ENCODE results near the gene SUB1.
A peak's percentile ranks its signal among the peaks of the same experiment; 100 is the strongest.

SUB1 gene

GRCh38 chr5:32601623-32602295 is 16.4 kb downstream of the SUB1 start:
- DNase-seq (ENCODE audit: low read depth), result no peak
- Histone ChIP-seq H3K27me3 (replicated peaks; ENCODE audit: control insufficient read depth, insufficient read depth, low read length) (no peaks in the 10 kb centered on the region), H3K4me1 (ENCODE audit: control insufficient read depth, insufficient read depth, low read length) (peaks cover 61% of the 10 kb centered on the region), H3K9me3 (ENCODE audit: control insufficient read depth, low read length) (no peaks in the 10 kb centered on the region), H3K36me3 (ENCODE audit: control insufficient read depth, insufficient read depth, low read length, severe bottlenecking) (peaks cover 66% of the 10 kb centered on the region), H3K9ac (ENCODE audit: low read length) (peak overlapping the region; percentile 8), H3K4me3 (ENCODE audit: low read length) (peak overlapping the region; percentile 13)

- Histone ChIP-seq H3K27me3 (replicated peaks; ENCODE audit: control insufficient read depth, insufficient read depth, low read length) (no peaks in the 10 kb centered on the region), H3K9ac (ENCODE audit: low read length) (no peak overlapping the region), H3K4me1 (ENCODE audit: control insufficient read depth, insufficient read depth, low read length) (peaks cover 51% of the 10 kb centered on the region), H3K36me3 (ENCODE audit: control insufficient read depth, insufficient read depth, low read length, severe bottlenecking) (peaks cover 60% of the 10 kb centered on the region), H3K4me3 (ENCODE audit: low read length) (no peak overlapping the region), H3K9me3 (ENCODE audit: control insufficient read depth, low read length) (no peaks in the 10 kb centered on the region)
- DNase-seq (ENCODE audit: low read depth), result no peak
Observed at GRCh38 chr5:32602906-32603305, 17.5 kb downstream of the SUB1 start.

- Histone ChIP-seq H3K36me3 (ENCODE audit: control insufficient read depth, insufficient read depth, low read length, severe bottlenecking) (peaks cover 52% of the 10 kb centered on the region), H3K27me3 (replicated peaks; ENCODE audit: control insufficient read depth, insufficient read depth, low read length) (no peaks in the 10 kb centered on the region), H3K4me3 (ENCODE audit: low read length) (no peak overlapping the region)
Observed at GRCh38 chr5:32604800-32605765, 19.7 kb downstream of the SUB1 start.

GRCh38 chr5:32605766-32606152 is 20.4 kb downstream of the SUB1 start:
- peaks cover 22% of the 10 kb centered on the region for H3K4me1 ChIP-seq (ENCODE audit: control insufficient read depth, insufficient read depth, low read length)
- no peak overlapping the region for H3K4me3 ChIP-seq (ENCODE audit: low read length)
- H3K36me3 ChIP-seq (ENCODE audit: control insufficient read depth, insufficient read depth, low read length, severe bottlenecking), result peaks cover 50% of the 10 kb centered on the region
- H3K9me3 ChIP-seq (ENCODE audit: control insufficient read depth, low read length), result no peaks in the 10 kb centered on the region
- no peak for DNase-seq (ENCODE audit: low read depth)
- H3K27me3 ChIP-seq (replicated peaks; ENCODE audit: control insufficient read depth, insufficient read depth, low read length), result no peaks in the 10 kb centered on the region
- no peak overlapping the region for H3K9ac ChIP-seq (ENCODE audit: low read length)

More at GRCh38 chr5:32604800-32605765, 19.7 kb downstream of the SUB1 start:
- no peak for DNase-seq (ENCODE audit: low read depth)
- no peaks in the 10 kb centered on the region for H3K9me3 ChIP-seq (ENCODE audit: control insufficient read depth, low read length)
- H3K4me1 ChIP-seq (ENCODE audit: control insufficient read depth, insufficient read depth, low read length), result peaks cover 29% of the 10 kb centered on the region
- H3K9ac ChIP-seq (ENCODE audit: low read length), result no peak overlapping the region

GRCh38 chr5:32612134-32612888 is 27.0 kb downstream of the SUB1 start:
- Histone ChIP-seq H3K36me3 (ENCODE audit: control insufficient read depth, insufficient read depth, low read length, severe bottlenecking) (no peaks in the 10 kb centered on the region), H3K27me3 (replicated peaks; ENCODE audit: control insufficient read depth, insufficient read depth, low read length) (no peaks in the 10 kb centered on the region), H3K4me3 (ENCODE audit: low read length) (no peak overlapping the region), H3K4me1 (ENCODE audit: control insufficient read depth, insufficient read depth, low read length) (peaks cover 14% of the 10 kb centered on the region), H3K9me3 (ENCODE audit: control insufficient read depth, low read length) (no peaks in the 10 kb centered on the region), H3K9ac (ENCODE audit: low read length) (no peak overlapping the region)
- no peak for DNase-seq (ENCODE audit: low read depth)

GRCh38 chr5:32613050-32613672 is 27.8 kb downstream of the SUB1 start:
- Histone ChIP-seq H3K4me3 (ENCODE audit: low read length) (no peak overlapping the region), H3K4me1 (ENCODE audit: control insufficient read depth, insufficient read depth, low read length) (peaks cover 14% of the 10 kb centered on the region), H3K9ac (ENCODE audit: low read length) (no peak overlapping the region), H3K36me3 (ENCODE audit: control insufficient read depth, insufficient read depth, low read length, severe bottlenecking) (no peaks in the 10 kb centered on the region), H3K9me3 (ENCODE audit: control insufficient read depth, low read length) (no peaks in the 10 kb centered on the region), H3K27me3 (replicated peaks; ENCODE audit: control insufficient read depth, insufficient read depth, low read length) (no peaks in the 10 kb centered on the region)
- peak; percentile 92 for DNase-seq (ENCODE audit: low read depth)

GRCh38 chr5:32615236-32615635 is 29.9 kb downstream of the SUB1 start:
- Histone ChIP-seq H3K4me3 (ENCODE audit: low read length) (no peak overlapping the region), H3K27me3 (replicated peaks; ENCODE audit: control insufficient read depth, insufficient read depth, low read length) (no peaks in the 10 kb centered on the region), H3K4me1 (ENCODE audit: control insufficient read depth, insufficient read depth, low read length) (peaks cover 16% of the 10 kb centered on the region), H3K9me3 (ENCODE audit: control insufficient read depth, low read length) (no peaks in the 10 kb centered on the region), H3K9ac (ENCODE audit: low read length) (no peak overlapping the region), H3K36me3 (ENCODE audit: control insufficient read depth, insufficient read depth, low read length, severe bottlenecking) (no peaks in the 10 kb centered on the region)
- no peak for DNase-seq (ENCODE audit: low read depth)

GRCh38 chr5:32618962-32619361 is 33.6 kb downstream of the SUB1 start:
- H3K4me1 ChIP-seq (ENCODE audit: control insufficient read depth, insufficient read depth, low read length), result peaks cover 21% of the 10 kb centered on the region
- H3K9me3 ChIP-seq (ENCODE audit: control insufficient read depth, low read length), result no peaks in the 10 kb centered on the region
- no peak for DNase-seq (ENCODE audit: low read depth)
- no peak overlapping the region for H3K4me3 ChIP-seq (ENCODE audit: low read length)
- H3K9ac ChIP-seq (ENCODE audit: low read length), result no peak overlapping the region
- H3K27me3 ChIP-seq (replicated peaks; ENCODE audit: control insufficient read depth, insufficient read depth, low read length), result no peaks in the 10 kb centered on the region
- no peaks in the 10 kb centered on the region for H3K36me3 ChIP-seq (ENCODE audit: control insufficient read depth, insufficient read depth, low read length, severe bottlenecking)

- H3K27me3 ChIP-seq (replicated peaks; ENCODE audit: control insufficient read depth, insufficient read depth, low read length), result no peaks in the 10 kb centered on the region
Observed at GRCh38 chr5:32621256-32621655, 35.9 kb downstream of the SUB1 start.

GRCh38 chr5:32625106-32625505 is 39.7 kb downstream of the SUB1 start:
- peaks cover 36% of the 10 kb centered on the region for H3K4me1 ChIP-seq (ENCODE audit: control insufficient read depth, insufficient read depth, low read length)
- no peak overlapping the region for H3K4me3 ChIP-seq (ENCODE audit: low read length)
- H3K36me3 ChIP-seq (ENCODE audit: control insufficient read depth, insufficient read depth, low read length, severe bottlenecking), result no peaks in the 10 kb centered on the region
- H3K27me3 ChIP-seq (replicated peaks; ENCODE audit: control insufficient read depth, insufficient read depth, low read length), result no peaks in the 10 kb centered on the region
- no peak for DNase-seq (ENCODE audit: low read depth)
- no peak overlapping the region for H3K9ac ChIP-seq (ENCODE audit: low read length)
- H3K9me3 ChIP-seq (ENCODE audit: control insufficient read depth, low read length), result no peaks in the 10 kb centered on the region

More at GRCh38 chr5:32621256-32621655, 35.9 kb downstream of the SUB1 start:
- Histone ChIP-seq H3K9me3 (ENCODE audit: control insufficient read depth, low read length) (no peaks in the 10 kb centered on the region), H3K4me3 (ENCODE audit: low read length) (peak overlapping the region; percentile 51), H3K4me1 (ENCODE audit: control insufficient read depth, insufficient read depth, low read length) (peaks cover 21% of the 10 kb centered on the region), H3K36me3 (ENCODE audit: control insufficient read depth, insufficient read depth, low read length, severe bottlenecking) (no peaks in the 10 kb centered on the region), H3K9ac (ENCODE audit: low read length) (peak overlapping the region; percentile 30)
- no peak for DNase-seq (ENCODE audit: low read depth)

All from adipocyte (in vitro differentiated cells).